NCI-H128 (cell line): ENCODE results near the gene UBXN11.
A peak's percentile ranks its signal among the peaks of the same experiment; 100 is the strongest.

Experiments
- DNase-seq: peaks from one replicate; lab custom pipeline; 2025; ENCODE audit not compliant: unreplicated experiment; lab: John Stamatoyannopoulos, UW

Gene UBXN11

DNA sequence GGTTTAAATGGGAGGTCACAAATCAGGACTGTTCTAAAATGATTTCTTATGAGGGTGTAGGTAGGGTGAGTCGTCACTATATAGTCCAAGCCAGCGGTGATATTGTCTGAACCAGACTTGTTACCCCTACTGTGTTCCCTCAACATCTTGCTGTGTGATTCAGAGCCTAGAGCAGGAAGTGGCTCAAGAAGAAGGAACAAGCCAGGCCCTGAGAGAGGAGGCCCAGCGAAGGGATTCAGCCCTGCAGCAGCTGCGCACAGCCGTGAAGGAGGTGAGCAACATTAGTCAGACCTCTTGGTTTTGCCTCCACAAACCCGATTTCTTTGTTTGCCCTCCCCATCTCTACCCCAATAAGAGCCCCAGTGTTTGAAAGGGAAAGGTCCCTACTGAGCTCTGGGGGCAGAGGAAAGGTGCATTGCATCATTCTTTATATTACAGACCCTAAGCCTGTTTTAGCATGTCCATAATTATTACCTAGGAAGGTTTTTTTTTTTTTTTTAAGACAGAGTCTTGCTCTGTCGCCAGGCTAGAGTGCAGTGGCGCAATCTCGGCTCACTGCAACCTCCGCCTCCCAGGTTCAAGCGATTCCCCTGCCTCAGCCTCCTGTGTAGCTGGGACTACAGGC is 31.5 kb downstream of the UBXN11 start:
- DNase-seq = no peak

GRCh38 chr1:26269198-26269550 is 37.3 kb downstream of the UBXN11 start:
- no peak for DNase-seq

DNA sequence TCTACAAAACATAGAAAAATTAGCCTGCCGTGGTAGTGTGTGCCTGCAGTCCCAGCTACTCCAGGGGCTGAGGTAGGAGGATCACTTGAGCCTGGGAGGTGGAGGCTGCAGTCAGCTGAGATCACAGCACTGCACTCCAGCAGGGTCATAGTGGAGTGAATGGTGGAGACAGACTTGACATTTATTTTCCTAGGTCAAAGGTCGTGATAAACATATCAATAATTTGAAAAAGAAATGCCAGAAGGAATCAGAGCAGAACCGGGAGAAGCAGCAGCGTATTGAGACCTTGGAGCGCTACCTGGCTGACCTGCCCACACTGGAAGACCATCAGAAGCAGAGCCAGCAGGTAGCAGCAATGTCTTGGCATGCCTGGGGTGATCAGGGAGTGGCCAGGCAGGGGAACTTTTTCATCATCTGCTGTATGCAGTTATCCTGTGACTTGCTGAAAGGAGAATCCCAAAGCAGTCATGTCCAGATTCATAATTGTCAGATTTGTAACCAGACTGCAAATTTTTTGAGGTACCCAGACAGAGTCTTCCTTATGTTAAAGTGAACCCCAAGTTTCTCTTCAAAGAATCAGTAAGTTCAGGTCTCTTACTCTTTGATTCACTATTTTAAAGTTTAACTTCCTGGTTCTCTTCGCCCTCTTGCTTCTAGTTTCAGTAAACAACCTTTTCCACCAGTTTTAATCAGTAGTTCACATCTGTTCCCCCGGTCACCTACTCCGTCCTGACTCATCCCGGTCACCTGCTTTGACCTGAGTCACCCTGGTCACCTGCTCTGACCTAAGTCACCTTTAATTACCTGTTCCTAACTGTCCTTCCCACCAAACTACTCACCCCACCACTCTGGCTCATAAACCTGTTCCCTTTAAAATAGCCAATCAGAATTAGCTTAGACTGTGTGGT is 37.9 kb downstream of the UBXN11 start:
- DNase-seq = no peak

GRCh38 chr1:26265405-26265804 is 41.0 kb downstream of the UBXN11 start:
- no peak for DNase-seq

- DNase-seq = no peak
These were observed 43.2 kb downstream of the UBXN11 start for GRCh38 chr1:26263212-26263611.

DNA sequence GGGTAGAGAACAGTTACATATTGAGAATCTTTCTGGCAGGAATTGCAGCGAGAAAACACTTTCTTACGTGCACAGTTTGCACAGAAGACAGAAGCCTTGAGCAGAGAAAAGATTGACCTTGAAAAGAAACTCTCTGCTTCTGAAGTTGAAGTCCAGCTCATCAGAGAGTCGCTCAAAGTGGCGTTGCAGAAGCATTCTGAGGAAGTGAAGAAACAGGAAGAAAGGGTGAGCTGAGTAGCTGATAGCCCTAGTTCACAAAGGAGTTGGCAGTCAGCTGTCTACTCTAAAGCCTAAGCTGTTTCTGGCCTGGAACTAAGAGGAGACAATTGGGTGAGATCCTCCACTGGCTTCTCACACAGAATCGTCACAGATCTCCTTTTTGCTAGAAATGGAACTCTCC is 46.9 kb downstream of the UBXN11 start:
- DNase-seq = no peak

DNA sequence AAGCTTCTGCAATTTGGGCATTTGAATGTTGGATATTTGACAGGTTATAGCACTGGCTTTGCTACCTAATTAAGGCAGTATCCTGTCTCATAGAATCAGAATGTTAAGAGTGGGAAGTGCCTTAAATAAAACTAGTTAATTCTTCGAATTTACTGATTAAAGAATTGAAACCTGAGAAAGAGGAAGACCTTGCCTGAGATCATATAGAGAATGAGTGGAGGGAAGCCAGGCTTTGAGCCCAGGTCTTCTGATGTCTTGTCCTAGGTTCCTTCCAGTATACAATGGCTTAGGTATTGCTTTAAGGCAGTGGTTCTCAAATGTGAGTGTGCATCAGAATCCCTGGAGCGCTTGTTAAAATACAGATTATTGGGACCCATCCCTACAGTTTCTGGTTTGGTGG is 47.4 kb downstream of the UBXN11 start:
- DNase-seq = no peak

DNA sequence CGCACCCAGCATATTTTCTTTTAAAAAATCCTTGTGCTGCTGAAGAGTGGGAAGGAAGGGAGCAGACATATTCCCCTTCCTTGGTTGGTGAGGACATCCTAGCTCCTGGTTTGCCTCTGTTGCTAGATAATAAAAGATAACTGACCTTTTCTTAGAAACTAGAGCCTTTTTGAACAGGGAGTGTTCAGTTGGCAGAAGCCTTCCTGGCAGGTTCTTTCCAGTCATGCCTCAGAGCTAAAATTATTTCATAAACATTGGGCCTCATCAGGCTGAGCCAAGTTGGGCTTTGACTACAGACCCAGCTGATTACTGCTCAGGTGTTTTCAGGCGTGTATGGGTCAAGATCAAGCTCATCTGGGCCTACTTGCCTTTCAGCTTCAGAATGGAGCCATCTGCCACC is 49.2 kb downstream of the UBXN11 start:
- no peak for DNase-seq

- no peak for DNase-seq
These were observed 52.0 kb downstream of the UBXN11 start for GRCh38 chr1:26254404-26254803.

DNA sequence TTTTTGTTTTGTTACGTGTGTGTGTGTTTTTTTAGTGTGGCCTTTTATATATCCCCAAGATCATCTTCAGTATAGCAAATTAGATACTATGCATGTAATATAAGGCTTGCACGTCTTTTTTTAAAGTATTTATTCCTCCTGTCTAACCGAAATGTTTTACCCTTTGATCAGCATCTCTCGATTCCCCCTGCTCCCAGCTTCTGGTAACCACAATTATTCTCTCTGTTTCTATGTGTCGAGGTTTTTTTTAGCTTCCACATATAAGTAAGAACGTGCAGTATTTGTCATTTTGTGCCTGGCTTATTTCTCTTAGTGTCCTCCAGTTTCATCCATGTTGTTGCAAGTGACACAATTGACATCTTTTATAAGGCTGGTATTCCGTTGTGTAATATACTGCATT is 53.7 kb downstream of the UBXN11 start:
- DNase-seq = no peak

GRCh38 chr1:26239936-26240335 is 66.5 kb downstream of the UBXN11 start:
- DNase-seq = no peak

DNA sequence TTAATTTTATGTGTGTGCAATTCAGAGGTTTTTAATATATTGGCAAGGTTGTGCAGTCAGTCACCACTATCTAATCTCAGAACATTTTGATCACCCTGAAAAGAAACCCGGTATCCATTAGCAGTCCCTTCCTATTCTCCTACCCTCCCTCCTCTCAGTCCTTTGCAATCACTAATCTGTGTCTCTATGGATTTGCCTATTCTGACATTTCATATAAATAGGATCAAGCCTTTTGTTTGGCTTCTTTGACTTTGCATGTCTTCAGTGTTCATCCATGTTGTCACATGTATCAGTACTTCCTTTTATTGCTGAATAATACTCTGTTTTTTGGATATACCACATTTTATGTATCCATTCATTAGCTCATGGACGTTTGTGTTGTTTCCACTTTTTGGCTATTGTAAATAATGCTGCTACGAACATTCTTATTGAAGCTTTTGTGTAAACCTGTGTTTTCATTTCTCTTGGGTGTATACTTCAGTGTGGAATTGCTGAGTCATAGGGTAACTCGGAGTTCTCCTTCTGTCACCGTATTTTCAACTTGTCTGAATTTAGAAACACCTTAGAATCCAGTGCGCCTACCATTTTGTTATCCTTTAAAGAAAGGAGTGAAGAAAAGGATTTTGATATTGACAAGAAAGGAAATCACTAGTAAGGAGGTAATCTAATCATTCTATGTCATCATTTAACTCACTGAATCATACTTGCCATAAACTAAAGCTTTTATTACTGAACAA is 69.0 kb downstream of the UBXN11 start:
- no peak for DNase-seq

- DNase-seq = no peak
These were observed 71.6 kb downstream of the UBXN11 start for GRCh38 chr1:26234644-26235370.

DNA sequence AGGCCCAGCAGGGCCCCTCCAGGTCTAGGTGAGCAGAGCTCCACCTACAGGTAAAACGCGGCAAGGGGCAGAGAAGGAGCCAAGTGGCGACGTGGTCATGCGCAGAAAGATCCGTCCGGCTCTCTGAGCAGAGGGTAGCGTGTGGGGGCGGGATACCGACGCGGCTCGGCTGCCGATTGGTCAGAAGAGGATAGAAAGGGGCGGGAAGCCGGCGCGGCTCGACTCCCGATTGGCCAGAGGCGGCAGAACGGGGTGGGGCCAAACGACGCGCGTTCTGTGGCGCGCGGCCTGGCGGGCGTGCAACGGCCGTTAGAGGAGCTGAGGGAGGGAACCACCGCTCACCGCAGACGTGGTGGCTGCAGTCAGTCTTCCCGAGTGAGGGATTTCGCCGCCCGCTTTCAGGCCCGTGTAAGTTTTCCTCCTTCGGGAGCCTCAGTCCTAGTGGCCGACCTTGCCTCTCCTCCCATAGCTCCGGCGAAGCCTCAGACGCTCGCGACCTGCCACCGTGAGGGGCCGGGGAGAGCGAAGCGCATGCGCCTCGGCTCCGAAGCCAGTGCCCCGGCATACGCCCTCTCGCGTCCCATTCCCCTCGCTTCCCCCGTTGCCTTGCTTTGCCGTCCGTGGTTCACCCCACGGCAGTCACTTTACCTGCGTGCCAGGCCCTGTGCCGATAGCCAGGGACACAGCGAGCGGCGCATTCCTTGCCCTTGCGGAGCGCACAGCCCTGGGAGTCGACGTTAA is 72.4 kb downstream of the UBXN11 start, which contains the start of gene CEP85:
CEP85 (plus strand) TSS at position 298 of the 741 bp plus-strand sequence. CDS start 5,584 bp downstream, outside the sequence.
- DNase-seq = peak; percentile 98
